HepG2 (cell line): ENCODE measurements around the gene TOP1. TPM values are rescaled to one million over a fixed set of nuclear protein-coding genes. Genes with fewer than 3 reads are reported as not detected.

ENCODE experiments used
- EP300 ChIP-seq, 3 experiments: sonication (generic) in 1 of 3; formaldehyde crosslinking in 1 of 3; IDR thresholded peaks; 2 replicates each; pipeline versions ENCODE4 v1.5.1 to v1.6.1; 2011 to 2020; ENCODE audit warnings: low read depth in 2 of 3, low read length in 2 of 3, borderline replicate concordance in 1 of 3, improper control_type of control experiment in 1 of 3, mild to moderate bottlenecking in 1 of 3, missing genetic modification reagents in 1 of 3, moderate library complexity in 1 of 3
- ETV5 ChIP-seq: IDR thresholded peaks from 2 replicates; pipeline ENCODE4 v1.6.1; 2018; ENCODE audit warnings: missing biosample characterization, missing genetic modification reagents, inconsistent platforms, borderline replicate concordance
- ETV6 ChIP-seq: sonication (generic); formaldehyde crosslinking; conservative IDR thresholded peaks from 2 replicates; pipeline ENCODE4 v1.4.0; 2020; ENCODE audit warnings: missing genetic modification reagents
- FOXP4 ChIP-seq: sonication (generic); formaldehyde crosslinking; IDR thresholded peaks from 2 replicates; pipeline ENCODE4 v1.4.0; 2020; ENCODE audit warnings: missing genetic modification reagents
- NCOA1 ChIP-seq: sonication (generic); formaldehyde crosslinking; IDR thresholded peaks from 2 replicates; pipeline ENCODE4 v1.9.0; 2021; ENCODE audit warnings: missing genetic modification reagents
- RXRA ChIP-seq: sonication (generic); formaldehyde crosslinking; IDR thresholded peaks from 2 replicates; pipeline ENCODE4 v1.5.1; 2020; ENCODE audit warnings: missing genetic modification reagents
- TARDBP ChIP-seq: sonication (generic); formaldehyde crosslinking; IDR thresholded peaks from 2 replicates; pipeline ENCODE4 v1.8.0; 2022; ENCODE audit warnings: mild to moderate bottlenecking, missing genetic modification reagents
- ZBTB33 ChIP-seq: sonication (generic); formaldehyde crosslinking; IDR thresholded peaks from 2 replicates; pipeline ENCODE4 v1.4.0; 2020; ENCODE audit warnings: missing genetic modification reagents
- ZBTB39 ChIP-seq: sonication (generic); formaldehyde crosslinking; IDR thresholded peaks from 2 replicates; pipeline ENCODE4 v1.5.0; 2020; ENCODE audit warnings: missing genetic modification reagents
- ZMYM4 ChIP-seq: sonication (generic); formaldehyde crosslinking; IDR thresholded peaks from 2 replicates; pipeline ENCODE4 v1.8.1; 2023; ENCODE audit warnings: mild to moderate bottlenecking, missing genetic modification reagents
- ZNF225 ChIP-seq: sonication (generic); formaldehyde crosslinking; IDR thresholded peaks from 2 replicates; pipeline ENCODE4 v1.4.0; 2020; ENCODE audit warnings: mild to moderate bottlenecking, missing genetic modification reagents
- ZNF292 ChIP-seq: sonication (generic); formaldehyde crosslinking; IDR thresholded peaks from 2 replicates; pipeline ENCODE4 v1.8.1; 2022; ENCODE audit warnings: mild to moderate bottlenecking, low read depth, missing genetic modification reagents, borderline replicate concordance
- ZNF407 ChIP-seq: sonication (generic); formaldehyde crosslinking; IDR thresholded peaks from one replicate; pipeline ENCODE4 v1.5.1; 2020; ENCODE audit warnings: mild to moderate bottlenecking, missing genetic modification reagents; ENCODE audit errors: not compliant biosample characterization
- ZNF615 ChIP-seq: sonication (generic); formaldehyde crosslinking; IDR thresholded peaks from 2 replicates; pipeline ENCODE4 v1.5.0; 2020; ENCODE audit warnings: mild to moderate bottlenecking, missing genetic modification reagents, borderline replicate concordance
- polyA plus RNA-seq, 8 experiments: library from polyadenylated mRNA; depleted of rRNA in 3 of 8; stranded (reverse) in 7 of 8; unstranded in 1 of 8; fragments of >200 nt; fragmentation: Illumina TruSeq in 4 of 8; extraction: Trizol in 4 of 8; gene quantifications; 2 replicates each; pipeline versions ENCODE4 v1.2.1 to v1.2.3, GENCODE V29; 2011 to 2016; ENCODE audit warnings: low read depth in 4 of 8, missing spikeins in 1 of 8, mixed read lengths in 1 of 8; ENCODE audit not compliant: insufficient read depth in 1 of 8
- total RNA-seq, 5 experiments: library from RNA; depleted of rRNA; stranded (reverse); fragments of >200 nt; fragmentation: Illumina TruSeq; extraction: Trizol; gene quantifications; 2 replicates each; pipeline ENCODE4 v1.2.3, GENCODE V29; 2016; ENCODE audit warnings: low read depth in 1 of 5

The TOP1 gene
- total and polyA plus RNA-seq, 2 of the 13 experiments (the other 11 are each of a cell fraction or from before 2014, with no cell fraction given) = 10.2 to 19.4 TPM

GRCh38 chr20:40990542-40991120 lies 38.0 kb upstream of the TOP1 start (continued):
- peak; percentile 35; the same call in 1 of the 2 replicates for TF ChIP-seq FOXP4
- no peak for TF ChIP-seq ZBTB39
- peak; percentile 33; the same call in 1 of the 2 replicates for TF ChIP-seq ZNF292
- TF ChIP-seq ETV6 (CRISPR knock-in tag) = 0 out of 2 replicates have a peak, but pooled peaks have one; percentile 32
- peak; percentile 96 for TF ChIP-seq ZMYM4 (CRISPR knock-in tag)
- no peak for TF ChIP-seq EP300 (IDR thresholded peaks at IDR 0.05; ENCODE audit: low read depth in 2 of 2, low read length in 2 of 2)
- no peak for TF ChIP-seq EP300 (CRISPR knock-in tag; IDR thresholded peaks at IDR 0.05; ENCODE audit: borderline replicate concordance)
- TF ChIP-seq ZBTB33 (CRISPR knock-in tag) = peak; percentile 14; the same call in 1 of the 2 replicates
- TF ChIP-seq ZNF615 (CRISPR knock-in tag) = no peak
- peak; percentile 54 for TF ChIP-seq ZNF407 (CRISPR knock-in tag)
- peak; percentile 58 for TF ChIP-seq ETV5 (CRISPR knock-in tag)
- peak; percentile 63; the same call in 1 of the 2 replicates for TF ChIP-seq RXRA (CRISPR knock-in tag)
- 0 out of 2 replicates have a peak, but pooled peaks have one; percentile 73 for TF ChIP-seq ZNF225
- TF ChIP-seq TARDBP (CRISPR knock-in tag) = peak; percentile 84
- no peak for TF ChIP-seq NCOA1 (CRISPR knock-in tag)
